ENCODE measurements around the gene ZNF414. TPM values are rescaled to one million over a fixed set of nuclear protein-coding genes. Genes with fewer than 3 reads are reported as not detected.

The ZNF414 gene
- total RNA-seq, 6 experiments from 2014 or later = 9.5 to 17.4 (median 11.9) TPM

- DNase-seq (no peak), ATAC-seq (no peak)
- no peaks in the 10 kb centered on the region for H3K4me1 ChIP-seq
- intact Hi-C loops (cut with DNase I) = no loop called here
- H3K4me3 ChIP-seq = no peak overlapping the region
- no peaks in the 10 kb centered on the region for H3K9me3 ChIP-seq
- no peaks in the 10 kb centered on the region for H3K36me3 ChIP-seq
- 93% methylated on average over 13 of the region's 35 CpGs for WGBS (ENCODE audit: insufficient coverage, low coverage, low lambda C conversion rate, missing lambda C conversion rate)
- H3K27me3 ChIP-seq = no peaks in the 10 kb centered on the region
- no peak for TF ChIP-seq POLR2A (IDR thresholded peaks at IDR 0.05)
- TF ChIP-seq CTCF (IDR thresholded peaks at IDR 0.05) = no peak
- H3K27ac ChIP-seq = no peak overlapping the region
Measured at GRCh38 chr19:8530061-8530679, 16.2 kb upstream of the ZNF414 start.

DNA sequence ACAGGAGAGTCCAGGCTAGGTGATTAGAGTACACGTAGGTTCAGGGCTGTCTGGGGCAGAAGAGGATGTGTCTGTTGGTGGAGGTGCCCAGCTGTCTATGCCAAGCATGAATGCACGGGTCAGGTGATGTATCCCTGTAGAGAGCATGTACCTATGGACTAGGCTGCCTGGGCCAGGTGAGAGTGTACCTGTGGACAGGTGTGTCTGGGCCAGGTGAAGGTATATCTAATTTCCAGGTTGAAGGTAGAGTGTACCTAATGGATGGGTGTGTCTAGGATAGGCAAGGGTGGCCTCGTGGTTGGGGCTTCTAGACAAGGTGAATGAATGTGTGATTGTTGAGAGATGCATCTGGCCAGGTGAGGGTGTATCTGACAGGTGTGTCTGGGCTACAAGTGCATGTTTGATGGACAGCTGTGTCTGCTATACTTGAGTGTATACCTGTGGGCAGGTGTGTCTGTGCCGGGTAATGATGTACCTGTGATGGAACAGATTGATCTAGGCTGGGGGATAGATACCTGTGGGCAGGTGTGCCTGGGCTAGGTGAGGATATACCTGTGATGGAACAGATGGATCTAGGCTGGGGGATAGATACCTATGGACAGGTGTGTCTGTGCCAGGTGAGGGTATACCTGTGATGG, 15.5 kb upstream of the ZNF414 start:
- intact Hi-C loops (cut with DNase I) = no loop called here
- no peak for DNase-seq
- Histone ChIP-seq H3K27me3 (no peaks in the 10 kb centered on the region), H3K27ac (no peak overlapping the region), H3K9me3 (no peaks in the 10 kb centered on the region), H3K4me1 (no peaks in the 10 kb centered on the region), H3K36me3 (no peaks in the 10 kb centered on the region), H3K4me3 (no peak overlapping the region)
- ATAC-seq = no peak
- TF ChIP-seq CTCF (IDR thresholded peaks at IDR 0.05) (no peak), POLR2A (IDR thresholded peaks at IDR 0.05) (no peak)
- WGBS (ENCODE audit: insufficient coverage, low coverage, low lambda C conversion rate, missing lambda C conversion rate) = 94% methylated on average over 4 of the region's 4 CpGs

GRCh38 chr19:8528500-8528899, 14.5 kb upstream of the ZNF414 start:
- Histone ChIP-seq H3K27ac (no peak overlapping the region), H3K27me3 (no peaks in the 10 kb centered on the region), H3K9me3 (no peaks in the 10 kb centered on the region), H3K36me3 (no peaks in the 10 kb centered on the region), H3K4me3 (no peak overlapping the region), H3K4me1 (no peaks in the 10 kb centered on the region)
- TF ChIP-seq CTCF (IDR thresholded peaks at IDR 0.05) = no peak
- TF ChIP-seq POLR2A (IDR thresholded peaks at IDR 0.05) = no peak
- ATAC-seq (no peak), DNase-seq (no peak)
- 62% methylated on average over 4 of the region's 4 CpGs for WGBS (ENCODE audit: insufficient coverage, low coverage, low lambda C conversion rate, missing lambda C conversion rate)
- intact Hi-C loops (cut with DNase I) = no loop called here

DNA sequence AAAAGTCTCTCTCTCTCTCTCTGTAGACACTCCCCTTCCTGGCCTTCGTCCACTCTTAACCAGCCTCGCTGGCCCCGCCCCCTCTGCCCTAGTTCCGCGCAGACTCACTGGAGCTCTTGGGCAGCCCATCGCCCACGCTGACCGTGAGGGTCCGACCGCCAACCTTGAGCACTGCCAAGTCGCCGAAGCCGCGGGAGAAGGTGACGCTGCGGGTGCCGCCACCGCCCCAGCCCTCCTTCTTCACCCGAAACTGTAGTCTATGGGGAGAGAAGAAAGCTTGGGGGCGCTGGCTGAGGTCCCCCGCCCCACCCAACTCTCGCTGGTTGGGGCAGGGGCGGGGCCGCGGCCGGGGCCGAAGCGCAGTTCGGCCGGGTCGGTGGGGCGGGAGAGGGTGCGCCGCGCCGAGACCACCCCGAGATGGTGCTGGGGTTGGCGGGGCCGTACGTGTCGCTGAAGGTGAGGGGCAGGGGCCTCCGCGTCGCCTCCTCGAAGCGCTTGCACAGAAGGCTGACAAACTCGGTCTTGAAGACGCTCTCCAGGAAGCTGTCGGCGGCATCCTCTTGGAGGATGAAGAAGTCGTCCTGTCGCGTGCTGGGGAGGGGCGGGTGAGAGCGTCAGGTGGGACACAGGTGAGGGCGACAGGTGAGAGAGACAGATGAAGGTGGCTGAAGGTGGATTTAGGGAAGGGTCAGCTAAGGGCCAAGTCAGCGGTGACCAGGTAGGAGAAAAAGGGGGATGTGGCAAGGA, 12.6 kb upstream of the ZNF414 start:
- Histone ChIP-seq H3K36me3 (no peaks in the 10 kb centered on the region), H3K4me1 (no peaks in the 10 kb centered on the region), H3K27me3 (no peaks in the 10 kb centered on the region), H3K27ac (peak overlapping the region; percentile 87 to 90 (median 90)), H3K9me3 (no peaks in the 10 kb centered on the region), H3K4me3 (peak overlapping the region; percentile 73 to 81 (median 76))
- 30% methylated on average over 27 of the region's 57 CpGs for WGBS (ENCODE audit: insufficient coverage, low coverage, low lambda C conversion rate, missing lambda C conversion rate)
- intact Hi-C loops (cut with DNase I) = no loop called here
- TF ChIP-seq CTCF (IDR thresholded peaks at IDR 0.05) (no peak), POLR2A (IDR thresholded peaks at IDR 0.05) (no peak)
- peak; percentile 90 to 92 (median 91) for DNase-seq
- peak; percentile 66 to 71 (median 68) for ATAC-seq
